ENCODE data around the gene HKDC1. TPM values are rescaled to one million over a fixed set of nuclear protein-coding genes. Genes with fewer than 3 reads are reported as not detected.
"Not testable (repeated sequence)": the region's sequence is repeated elsewhere in the genome, so short reads cannot be mapped to it uniquely, and the experiment has no call there.

The HKDC1 gene
- total RNA-seq, 2 experiments from 2014 or later, result 0.68 to 1.1 TPM

GRCh38 chr10:69281507-69282413 is 61.6 kb downstream of the HKDC1 start:
- H3K4me3 Mint-ChIP-seq, result no peak overlapping the region
- no peaks in the 10 kb centered on the region for H3K9me3 Mint-ChIP-seq
- DNase-seq, result no peak
- no peak overlapping the region for H3K27ac Mint-ChIP-seq
- H3K27me3 Mint-ChIP-seq, result peaks cover 6% of the 10 kb centered on the region
- POLR2A ChIA-PET, result no interaction called here
- no peaks in the 10 kb centered on the region for H3K4me1 Mint-ChIP-seq
- H3K36me3 Mint-ChIP-seq, result no peaks in the 10 kb centered on the region
- no peak for ATAC-seq (ENCODE audit: low read depth)

DNA sequence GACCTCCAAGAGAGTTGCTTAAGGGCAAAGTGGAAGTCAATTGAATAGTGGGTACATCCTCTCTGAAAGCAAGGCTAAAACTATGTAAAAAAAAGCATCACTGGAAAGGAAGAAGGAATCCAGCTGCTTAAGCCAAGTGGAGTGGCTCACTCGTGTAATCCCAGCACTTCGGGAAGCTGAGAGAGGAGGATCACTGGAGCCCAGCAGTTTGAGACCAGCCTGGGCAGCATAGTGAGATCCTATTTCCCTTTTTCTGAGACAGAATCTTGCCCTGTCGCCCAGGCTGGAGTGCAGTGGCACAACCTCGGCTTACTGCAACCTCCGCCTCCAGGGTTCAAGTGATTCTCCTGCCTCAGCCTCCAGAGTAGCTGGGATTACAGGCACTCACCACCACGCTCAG is 64.3 kb downstream of the HKDC1 start:
- H3K4me1 Mint-ChIP-seq; POLR2A ChIA-PET; H3K36me3 Mint-ChIP-seq; ATAC-seq (ENCODE audit: low read depth); H3K4me3 Mint-ChIP-seq; H3K27me3 Mint-ChIP-seq; H3K27ac Mint-ChIP-seq; H3K9me3 Mint-ChIP-seq; DNase-seq: not testable (repeated sequence)

DNA sequence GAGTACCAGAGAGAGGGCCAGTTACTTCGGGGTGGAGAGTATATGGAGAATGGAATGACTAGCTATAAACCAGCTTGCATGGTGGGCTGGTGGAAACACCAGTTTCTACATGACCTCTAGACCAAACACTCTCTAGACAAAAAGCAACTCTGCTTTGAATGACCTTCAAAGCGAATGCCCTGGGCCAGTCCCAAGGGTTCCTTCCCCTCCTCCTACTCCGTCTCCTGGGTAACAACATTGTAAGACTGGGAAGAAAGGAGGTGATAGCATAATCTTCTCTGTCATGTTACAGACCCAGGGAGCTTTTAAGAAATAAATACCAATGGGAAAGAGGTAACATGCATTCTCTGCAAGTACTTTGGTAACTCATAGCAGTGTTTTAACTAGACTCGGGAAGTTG is 65.6 kb downstream of the HKDC1 start:
- Mint-ChIP-seq H3K4me3 (no peak overlapping the region), H3K27me3 (peaks cover 6% of the 10 kb centered on the region), H3K36me3 (no peaks in the 10 kb centered on the region), H3K9me3 (no peaks in the 10 kb centered on the region), H3K4me1 (no peaks in the 10 kb centered on the region), H3K27ac (no peak overlapping the region)
- DNase-seq (no peak), ATAC-seq (ENCODE audit: low read depth) (no peak)
- POLR2A ChIA-PET, result no interaction called here

- H3K4me3 Mint-ChIP-seq, result no peak overlapping the region
- H3K36me3 Mint-ChIP-seq, result no peaks in the 10 kb centered on the region
- POLR2A ChIA-PET, result interaction anchor here (0.5 kb wide), 1 partner anchor 39 kb away, joined by 3 read pairs; no protein-coding TSS in a partner anchor
- ATAC-seq (ENCODE audit: low read depth), result no peak
- peaks cover 2% of the 10 kb centered on the region for H3K27me3 Mint-ChIP-seq
- no peaks in the 10 kb centered on the region for H3K9me3 Mint-ChIP-seq
- no peaks in the 10 kb centered on the region for H3K4me1 Mint-ChIP-seq
- no peak overlapping the region for H3K27ac Mint-ChIP-seq
- DNase-seq, result no peak
Measured at GRCh38 chr10:69287181-69287580, 67.0 kb downstream of the HKDC1 start.

DNA sequence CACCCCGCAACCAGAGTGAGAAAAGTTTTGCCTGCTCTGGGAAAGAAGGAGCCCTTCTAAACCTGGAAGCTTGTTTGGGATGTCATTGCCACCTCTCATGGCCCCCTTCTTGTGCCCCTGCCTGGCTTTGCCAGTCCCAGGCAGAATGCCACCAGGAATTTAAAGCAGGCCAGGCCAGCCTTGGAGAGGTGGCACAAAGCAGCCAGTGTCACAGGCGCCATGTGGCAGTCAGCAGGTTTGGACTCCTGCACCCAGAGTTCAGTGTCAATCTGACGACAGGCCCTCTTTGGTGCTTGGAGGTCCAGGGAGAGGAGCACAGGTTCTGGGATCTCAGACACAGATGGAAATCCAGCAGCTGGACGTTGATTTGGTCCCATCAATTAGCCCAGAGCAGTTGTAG is 70.9 kb downstream of the HKDC1 start:
- Mint-ChIP-seq H3K27ac (no peak overlapping the region), H3K36me3 (no peaks in the 10 kb centered on the region), H3K9me3 (no peaks in the 10 kb centered on the region), H3K4me3 (no peak overlapping the region), H3K27me3 (peaks cover 3% of the 10 kb centered on the region), H3K4me1 (peaks cover 3% of the 10 kb centered on the region)
- no peak for DNase-seq
- POLR2A ChIA-PET, result no interaction called here
- ATAC-seq (ENCODE audit: low read depth), result no peak

GRCh38 chr10:69292459-69292858 is 72.3 kb downstream of the HKDC1 start:
- H3K9me3 Mint-ChIP-seq, result no peaks in the 10 kb centered on the region
- H3K27me3 Mint-ChIP-seq, result peaks cover 8% of the 10 kb centered on the region
- POLR2A ChIA-PET, result interaction anchor here (1.4 kb wide), 1 partner anchor 25 kb away, joined by 3 read pairs; no protein-coding TSS in a partner anchor
- ATAC-seq (ENCODE audit: low read depth) (no peak), DNase-seq (no peak)
- H3K27ac Mint-ChIP-seq, result no peak overlapping the region
- H3K4me3 Mint-ChIP-seq, result no peak overlapping the region
- H3K36me3 Mint-ChIP-seq, result no peaks in the 10 kb centered on the region
- peaks cover 3% of the 10 kb centered on the region for H3K4me1 Mint-ChIP-seq

DNA sequence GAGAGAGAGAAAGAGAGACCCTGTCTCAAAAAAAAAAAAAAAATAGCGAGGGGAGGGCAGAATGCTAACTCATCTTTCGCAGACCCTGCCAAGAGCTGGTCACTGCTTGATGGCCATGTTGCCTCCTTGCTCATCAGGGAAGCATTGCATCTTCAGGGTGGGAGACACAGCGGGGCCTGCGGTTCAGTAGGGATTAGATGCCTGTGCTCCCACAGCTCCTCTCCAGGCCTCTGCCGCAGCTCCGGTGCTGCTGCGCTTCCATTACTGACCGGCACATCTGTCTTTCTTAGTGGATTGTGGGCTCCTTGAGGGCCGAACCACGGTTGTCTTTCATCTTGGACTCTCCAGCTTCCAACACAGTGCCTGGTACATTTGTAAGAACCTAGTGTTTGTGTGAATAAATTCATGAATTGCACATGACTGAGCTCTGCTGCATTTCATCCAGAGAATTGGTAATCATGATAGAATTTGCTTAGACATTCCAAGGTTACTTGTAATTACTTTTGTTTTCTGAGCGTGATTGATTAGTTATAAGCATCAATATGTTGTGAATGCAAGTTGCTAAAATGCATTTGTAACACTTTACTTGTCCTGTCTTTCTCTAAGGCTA is 75.0 kb downstream of the HKDC1 start:
- no peak overlapping the region for H3K27ac Mint-ChIP-seq
- POLR2A ChIA-PET, result no interaction called here
- H3K9me3 Mint-ChIP-seq, result no peaks in the 10 kb centered on the region
- peaks cover 3% of the 10 kb centered on the region for H3K4me1 Mint-ChIP-seq
- DNase-seq, result no peak
- no peak for ATAC-seq (ENCODE audit: low read depth)
- H3K36me3 Mint-ChIP-seq, result no peaks in the 10 kb centered on the region
- no peak overlapping the region for H3K4me3 Mint-ChIP-seq
- peaks cover 8% of the 10 kb centered on the region for H3K27me3 Mint-ChIP-seq

DNA sequence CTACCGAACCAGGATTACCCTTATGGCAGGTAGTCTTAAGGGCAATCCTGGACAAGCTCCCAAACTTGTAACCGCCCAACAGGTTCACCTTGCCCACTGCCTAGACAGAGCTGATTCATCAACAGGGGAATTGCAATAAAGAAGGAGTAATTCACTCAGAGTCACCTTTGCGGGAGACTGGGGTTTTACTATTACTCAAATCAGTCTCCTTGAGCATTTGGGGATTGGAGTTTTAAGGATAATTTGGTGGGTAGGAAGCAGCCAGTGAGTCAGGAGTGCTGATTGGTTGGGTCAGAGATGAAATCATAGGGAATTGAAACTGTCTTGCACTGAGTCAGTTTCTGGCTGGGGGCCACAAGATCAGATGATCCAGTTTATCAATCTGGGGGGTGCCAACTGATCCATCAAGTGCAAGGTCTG is 83.5 kb downstream of the HKDC1 start:
- POLR2A ChIA-PET, result no interaction called here
- Mint-ChIP-seq H3K4me1 (peaks cover 2% of the 10 kb centered on the region), H3K27ac (no peak overlapping the region), H3K4me3 (no peak overlapping the region), H3K27me3 (peaks cover 12% of the 10 kb centered on the region), H3K36me3 (no peaks in the 10 kb centered on the region), H3K9me3 (no peaks in the 10 kb centered on the region)
- no peak for DNase-seq
- no peak for ATAC-seq (ENCODE audit: low read depth)

DNA sequence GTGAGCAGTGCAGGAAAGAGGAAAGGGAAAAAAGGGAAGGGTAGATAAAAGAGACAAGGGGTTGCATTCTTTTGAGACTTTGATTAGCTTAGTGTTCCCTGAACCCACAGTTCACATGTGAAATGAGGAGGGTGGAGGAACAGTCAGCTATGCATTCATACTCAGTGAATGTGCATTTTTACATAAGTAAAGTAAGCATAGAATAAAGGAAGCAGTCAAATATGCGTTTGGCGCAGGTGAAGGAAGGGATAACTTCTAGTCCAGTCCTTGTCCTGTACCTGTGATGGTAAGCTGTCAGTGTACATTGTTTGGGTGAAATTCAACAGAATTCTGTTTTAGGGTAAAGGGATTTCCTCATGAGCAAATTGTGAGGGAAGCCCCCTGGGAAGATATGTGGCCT is 86.3 kb downstream of the HKDC1 start:
- Mint-ChIP-seq H3K4me3 (no peak overlapping the region), H3K27ac (no peak overlapping the region), H3K4me1 (peaks cover 2% of the 10 kb centered on the region), H3K36me3 (no peaks in the 10 kb centered on the region), H3K9me3 (no peaks in the 10 kb centered on the region), H3K27me3 (peaks cover 12% of the 10 kb centered on the region)
- POLR2A ChIA-PET, result interaction anchor here (3.3 kb wide), 1 partner anchor 12 kb away, joined by 13 read pairs; no protein-coding TSS in a partner anchor
- DNase-seq, result no peak
- no peak for ATAC-seq (ENCODE audit: low read depth)

DNA sequence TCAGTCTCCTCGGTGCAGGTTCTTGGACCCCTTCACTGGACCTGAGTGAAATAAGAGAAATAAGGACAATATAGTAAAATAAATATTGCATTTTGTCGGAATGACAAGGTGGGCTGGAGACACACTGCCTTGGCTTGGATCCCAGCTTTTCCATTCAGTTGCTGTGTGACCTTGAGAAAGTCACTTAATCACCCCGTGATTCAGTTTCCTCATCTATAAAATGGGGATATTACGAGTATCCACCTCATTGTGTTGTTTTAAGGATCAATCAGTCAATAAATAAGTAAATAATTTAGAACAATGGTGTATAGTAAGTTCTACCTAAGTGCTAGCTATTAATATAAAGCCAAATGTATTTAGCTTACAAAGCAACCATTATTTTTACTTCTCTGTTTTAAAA is 87.3 kb downstream of the HKDC1 start:
- ATAC-seq (ENCODE audit: low read depth) (no peak), DNase-seq (no peak)
- no peak overlapping the region for H3K27ac Mint-ChIP-seq
- H3K9me3 Mint-ChIP-seq, result no peaks in the 10 kb centered on the region
- no peak overlapping the region for H3K4me3 Mint-ChIP-seq
- H3K4me1 Mint-ChIP-seq, result peaks cover 2% of the 10 kb centered on the region
- no peaks in the 10 kb centered on the region for H3K36me3 Mint-ChIP-seq
- peaks cover 8% of the 10 kb centered on the region for H3K27me3 Mint-ChIP-seq
- POLR2A ChIA-PET, result interaction anchor here (3.3 kb wide), 1 partner anchor 11 kb away, joined by 13 read pairs; no protein-coding TSS in a partner anchor

- not testable (repeated sequence) for ATAC-seq (ENCODE audit: low read depth); DNase-seq; H3K27me3 Mint-ChIP-seq; H3K27ac Mint-ChIP-seq; H3K4me1 Mint-ChIP-seq; H3K9me3 Mint-ChIP-seq; H3K4me3 Mint-ChIP-seq; H3K36me3 Mint-ChIP-seq
- POLR2A ChIA-PET, result interaction anchor here (3.3 kb wide), 1 partner anchor 10 kb away, joined by 13 read pairs; no protein-coding TSS in a partner anchor
Measured at GRCh38 chr10:69308304-69308703, 88.2 kb downstream of the HKDC1 start.

DNA sequence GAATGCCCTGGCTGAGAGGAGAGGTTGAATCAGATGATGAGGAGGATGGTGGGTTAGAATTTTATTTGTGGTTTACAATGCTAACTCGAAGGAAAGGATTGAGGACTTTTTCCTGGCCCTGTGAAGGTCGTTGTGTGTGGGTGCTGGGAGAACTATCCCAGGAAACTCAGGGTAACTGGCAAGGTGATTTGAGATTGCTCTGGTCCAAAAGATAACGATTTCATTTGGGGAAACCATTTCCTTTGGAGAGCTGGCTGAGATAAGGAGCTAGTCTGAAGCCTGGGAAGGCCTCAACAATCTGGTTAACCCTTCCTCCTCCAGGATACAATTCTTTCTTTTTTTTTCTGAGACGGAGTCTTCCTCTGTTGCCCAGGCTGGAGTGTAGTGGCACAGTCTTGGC is 91.2 kb downstream of the HKDC1 start:
- peaks cover 5% of the 10 kb centered on the region for H3K4me1 Mint-ChIP-seq
- POLR2A ChIA-PET, result no interaction called here
- no peak overlapping the region for H3K4me3 Mint-ChIP-seq
- H3K36me3 Mint-ChIP-seq, result no peaks in the 10 kb centered on the region
- ATAC-seq (ENCODE audit: low read depth) (no peak), DNase-seq (no peak)
- no peak overlapping the region for H3K27ac Mint-ChIP-seq
- H3K9me3 Mint-ChIP-seq, result no peaks in the 10 kb centered on the region
- peaks cover 3% of the 10 kb centered on the region for H3K27me3 Mint-ChIP-seq

DNA sequence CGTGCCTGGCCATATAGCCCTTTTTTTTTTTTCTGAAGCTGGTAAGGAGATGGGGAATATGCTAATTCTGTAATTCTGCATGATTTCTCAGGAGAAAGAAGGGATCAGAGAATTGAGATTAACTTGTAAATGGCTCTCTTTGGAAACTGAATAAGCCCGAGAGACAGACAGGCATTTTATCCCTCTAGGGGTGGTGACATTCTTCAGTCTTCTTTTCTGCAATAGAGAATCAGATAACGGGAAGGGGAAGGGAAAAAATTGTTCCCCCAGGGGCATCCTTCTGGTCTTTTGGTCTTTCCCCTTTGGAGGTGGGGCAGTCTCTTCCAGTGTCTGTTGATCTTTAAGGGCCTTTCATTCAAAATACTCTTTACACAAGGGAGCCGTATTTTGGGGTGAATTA is 92.4 kb downstream of the HKDC1 start:
- H3K4me3 Mint-ChIP-seq, result no peak overlapping the region
- ATAC-seq (ENCODE audit: low read depth) (no peak), DNase-seq (no peak)
- H3K27ac Mint-ChIP-seq, result no peak overlapping the region
- peaks cover 11% of the 10 kb centered on the region for H3K4me1 Mint-ChIP-seq
- H3K9me3 Mint-ChIP-seq, result no peaks in the 10 kb centered on the region
- POLR2A ChIA-PET, result no interaction called here
- H3K36me3 Mint-ChIP-seq, result no peaks in the 10 kb centered on the region
- no peaks in the 10 kb centered on the region for H3K27me3 Mint-ChIP-seq

DNA sequence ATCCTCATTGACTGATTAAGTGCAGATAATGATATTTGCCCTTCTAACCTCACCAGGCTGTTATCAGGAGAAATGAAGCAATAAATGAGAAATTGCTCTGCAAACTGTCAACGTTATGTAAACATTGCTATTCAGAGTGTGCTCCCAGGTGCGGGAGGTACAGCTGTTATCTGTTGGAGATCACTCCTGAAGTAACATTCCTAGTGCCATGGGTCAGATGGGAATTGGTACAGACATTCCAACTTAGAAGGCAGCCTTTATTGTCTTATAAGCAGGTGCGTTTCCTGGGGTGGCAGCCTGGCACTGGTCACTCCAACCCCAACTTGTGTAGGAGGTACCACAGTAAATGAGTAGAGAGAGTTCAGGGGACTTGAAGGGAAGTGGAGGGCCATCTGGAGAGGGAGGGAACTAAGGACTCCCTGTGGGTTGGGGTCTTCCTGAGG is 95.0 kb downstream of the HKDC1 start:
- no peak for DNase-seq
- POLR2A ChIA-PET, result no interaction called here
- H3K9me3 Mint-ChIP-seq, result no peaks in the 10 kb centered on the region
- ATAC-seq (ENCODE audit: low read depth), result no peak
- H3K27ac Mint-ChIP-seq, result peak overlapping the region; percentile 67
- no peaks in the 10 kb centered on the region for H3K27me3 Mint-ChIP-seq
- no peaks in the 10 kb centered on the region for H3K36me3 Mint-ChIP-seq
- peaks cover 18% of the 10 kb centered on the region for H3K4me1 Mint-ChIP-seq
- no peak overlapping the region for H3K4me3 Mint-ChIP-seq

All from activated naive CD8-positive, alpha-beta T cell treated with anti-CD3 and anti-CD28 coated beads, Interleukin-2, amount 10 ng/mL, durations not matched to agents 7 days and 5 days (primary cell).